ENCODE data around the gene ARHGAP11A. TPM values are rescaled to one million over a fixed set of nuclear protein-coding genes. Genes with fewer than 3 reads are reported as not detected.

The ARHGAP11A gene
- total and polyA plus RNA-seq, 2 experiments from 2014 or later, result 5.1 to 44.6 TPM

- H3K27ac ChIP-seq, result no peak overlapping the region
- H3K36me3 ChIP-seq, result no peaks in the 10 kb centered on the region
- no peaks in the 10 kb centered on the region for H3K4me1 ChIP-seq (ENCODE audit: low read depth)
- TF ChIP-seq CTCF (IDR thresholded peaks at IDR 0.05; ENCODE audit: low read depth, low read length), result no peak
- H3K9me3 ChIP-seq (ENCODE audit: low read depth), result no peaks in the 10 kb centered on the region
- H3K27me3 ChIP-seq, result no peaks in the 10 kb centered on the region
- H3K4me3 ChIP-seq, result no peak overlapping the region
- DNase-seq (ENCODE audit: low read depth in 1 of 2, low spot score in 1 of 2), result no peak
Observed at GRCh38 chr15:32671339-32672325, 56.3 kb downstream of the ARHGAP11A start.

DNA sequence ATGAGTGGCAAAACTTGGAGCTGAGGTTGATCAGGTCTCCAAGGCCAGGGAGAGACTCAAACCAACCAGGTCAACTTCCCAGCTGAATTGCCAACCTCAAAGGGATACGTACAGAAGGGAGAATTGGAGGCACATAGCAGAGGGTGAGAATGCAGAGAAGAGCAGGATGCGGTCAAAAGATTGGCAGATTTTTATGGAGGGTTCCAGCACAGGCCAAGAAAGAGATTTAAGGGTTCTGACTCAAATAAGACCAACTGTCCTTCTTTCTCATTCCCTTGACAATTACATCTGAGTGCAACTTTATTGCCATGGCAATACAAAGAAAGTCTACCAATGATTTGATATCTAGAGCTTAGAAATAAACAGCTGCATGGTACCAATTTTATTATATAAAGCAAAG is 59.4 kb downstream of the ARHGAP11A start:
- Histone ChIP-seq H3K27me3 (no peaks in the 10 kb centered on the region), H3K9me3 (ENCODE audit: low read depth) (no peaks in the 10 kb centered on the region), H3K4me1 (ENCODE audit: low read depth) (no peaks in the 10 kb centered on the region), H3K36me3 (no peaks in the 10 kb centered on the region), H3K27ac (no peak overlapping the region), H3K4me3 (no peak overlapping the region)
- TF ChIP-seq CTCF (IDR thresholded peaks at IDR 0.05; ENCODE audit: low read depth, low read length), result no peak
- DNase-seq (ENCODE audit: low read depth in 1 of 2, low spot score in 1 of 2), result no peak

- no peaks in the 10 kb centered on the region for H3K9me3 ChIP-seq (ENCODE audit: low read depth)
- H3K27ac ChIP-seq, result no peak overlapping the region
- no peaks in the 10 kb centered on the region for H3K36me3 ChIP-seq
Observed at GRCh38 chr15:32675466-32675865, 60.2 kb downstream of the ARHGAP11A start.

GRCh38 chr15:32676169-32676568 is 60.9 kb downstream of the ARHGAP11A start:
- DNase-seq (ENCODE audit: low read depth in 1 of 2, low spot score in 1 of 2), result no peak
- Histone ChIP-seq H3K9me3 (ENCODE audit: low read depth) (no peaks in the 10 kb centered on the region), H3K4me3 (no peak overlapping the region), H3K36me3 (no peaks in the 10 kb centered on the region), H3K27ac (no peak overlapping the region), H3K4me1 (ENCODE audit: low read depth) (no peaks in the 10 kb centered on the region), H3K27me3 (no peaks in the 10 kb centered on the region)
- no peak for TF ChIP-seq CTCF (IDR thresholded peaks at IDR 0.05; ENCODE audit: low read depth, low read length)

More at GRCh38 chr15:32675466-32675865, 60.2 kb downstream of the ARHGAP11A start:
- TF ChIP-seq CTCF (IDR thresholded peaks at IDR 0.05; ENCODE audit: low read depth, low read length), result no peak
- Histone ChIP-seq H3K27me3 (no peaks in the 10 kb centered on the region), H3K4me3 (no peak overlapping the region), H3K4me1 (ENCODE audit: low read depth) (no peaks in the 10 kb centered on the region)
- DNase-seq (ENCODE audit: low read depth in 1 of 2, low spot score in 1 of 2), result no peak

DNA sequence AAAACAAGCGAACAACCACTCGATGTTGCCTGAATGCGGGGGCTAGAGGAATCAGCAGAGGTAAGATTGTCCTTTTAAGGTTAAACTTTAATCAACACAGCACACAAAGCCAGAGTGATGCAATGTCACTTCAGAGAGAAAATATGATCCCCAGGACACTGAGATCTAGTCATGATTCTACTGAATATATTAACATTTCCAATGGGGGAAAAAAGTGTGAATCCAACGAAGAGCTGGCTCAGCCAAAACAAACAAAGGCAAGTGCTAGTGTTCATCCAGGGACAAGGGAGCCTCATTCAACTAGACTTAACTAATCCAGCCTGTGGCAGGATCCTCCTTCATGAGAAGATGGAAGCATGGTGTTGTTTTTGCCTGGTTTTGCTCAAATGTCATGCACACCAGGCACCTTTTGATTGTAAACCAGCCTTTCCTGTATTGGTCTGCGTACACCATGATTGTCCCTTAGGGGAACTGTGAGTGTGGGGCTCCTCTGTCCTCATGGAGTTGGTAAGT is 62.0 kb downstream of the ARHGAP11A start:
- Histone ChIP-seq H3K27ac (no peak overlapping the region), H3K27me3 (no peaks in the 10 kb centered on the region), H3K36me3 (no peaks in the 10 kb centered on the region), H3K4me3 (no peak overlapping the region), H3K4me1 (ENCODE audit: low read depth) (no peaks in the 10 kb centered on the region), H3K9me3 (ENCODE audit: low read depth) (no peaks in the 10 kb centered on the region)
- TF ChIP-seq CTCF (IDR thresholded peaks at IDR 0.05; ENCODE audit: low read depth, low read length), result no peak
- DNase-seq (ENCODE audit: low read depth in 1 of 2, low spot score in 1 of 2), result no peak

Measured in cardiac muscle cell (in vitro differentiated cells and primary cell).